Stimulated activated CD4-positive, alpha-beta T cell treated with anti-CD3 and anti-CD28 coated beads, TNF-alpha, amount 100 ng/mL, for 4 hours (primary cell): Measurements from ENCODE around the gene FSTL4.

ENCODE experiments used
- DNase-seq, 3 experiments: peaks; one replicate each; pipeline ENCODE4 v3.0.0-alpha.2; 2020; ENCODE audit warnings: low read depth in 3 of 3

The FSTL4 gene

GRCh38 chr5:133242221-133242835 lies 370.0 kb downstream of the FSTL4 start:
- no peak for DNase-seq

GRCh38 chr5:133241179-133242092 lies 370.9 kb downstream of the FSTL4 start:
- DNase-seq, result no peak

GRCh38 chr5:133240425-133241091 lies 371.8 kb downstream of the FSTL4 start:
- no peak for DNase-seq

- no peak for DNase-seq
Measured at GRCh38 chr5:133238426-133239205, 373.7 kb downstream of the FSTL4 start.

GRCh38 chr5:133236976-133237375 lies 375.4 kb downstream of the FSTL4 start:
- no peak for DNase-seq

GRCh38 chr5:133236541-133236951 lies 375.8 kb downstream of the FSTL4 start:
- DNase-seq, result no peak

- no peak for DNase-seq
Measured at GRCh38 chr5:133235696-133236426, 376.5 kb downstream of the FSTL4 start.

GRCh38 chr5:133234911-133235310 lies 377.4 kb downstream of the FSTL4 start:
- DNase-seq, result no peak

- DNase-seq, result no peak
Measured at GRCh38 chr5:133234273-133234672, 378.1 kb downstream of the FSTL4 start.

GRCh38 chr5:133233616-133234015 lies 378.7 kb downstream of the FSTL4 start:
- no peak for DNase-seq

- DNase-seq, result no peak
Measured at GRCh38 chr5:133232911-133233310, 379.4 kb downstream of the FSTL4 start.

GRCh38 chr5:133232435-133232834 lies 379.9 kb downstream of the FSTL4 start:
- no peak for DNase-seq

- DNase-seq, result no peak
Measured at GRCh38 chr5:133232011-133232410, 380.3 kb downstream of the FSTL4 start.

- no peak for DNase-seq
Measured at GRCh38 chr5:133230823-133231578, 381.3 kb downstream of the FSTL4 start.

- DNase-seq, result no peak
Measured at GRCh38 chr5:133229931-133230664, 382.2 kb downstream of the FSTL4 start.

GRCh38 chr5:133228316-133228715 lies 384.0 kb downstream of the FSTL4 start:
- DNase-seq, result no peak

GRCh38 chr5:133227897-133228296 lies 384.4 kb downstream of the FSTL4 start:
- DNase-seq, result no peak

GRCh38 chr5:133227082-133227481 lies 385.3 kb downstream of the FSTL4 start:
- no peak for DNase-seq

- no peak for DNase-seq
Measured at GRCh38 chr5:133226186-133226585, 386.2 kb downstream of the FSTL4 start.
